OCI-M2 (cell line): Measurements from ENCODE around the gene NPFFR2.
"Not testable (repeated sequence)": the region's sequence is repeated elsewhere in the genome, so short reads cannot be mapped to it uniquely, and the experiment has no call there.

Experiments used
- DNase-seq: peaks from one replicate; lab custom pipeline; 2025; ENCODE audit not compliant: unreplicated experiment; lab: John Stamatoyannopoulos, UW

NPFFR2 gene

GRCh38 chr4:72111863-72112262 lies 80.1 kb downstream of the NPFFR2 start:
- DNase-seq, result no peak

- no peak for DNase-seq
Measured at GRCh38 chr4:72112514-72113156, 80.8 kb downstream of the NPFFR2 start.

DNA sequence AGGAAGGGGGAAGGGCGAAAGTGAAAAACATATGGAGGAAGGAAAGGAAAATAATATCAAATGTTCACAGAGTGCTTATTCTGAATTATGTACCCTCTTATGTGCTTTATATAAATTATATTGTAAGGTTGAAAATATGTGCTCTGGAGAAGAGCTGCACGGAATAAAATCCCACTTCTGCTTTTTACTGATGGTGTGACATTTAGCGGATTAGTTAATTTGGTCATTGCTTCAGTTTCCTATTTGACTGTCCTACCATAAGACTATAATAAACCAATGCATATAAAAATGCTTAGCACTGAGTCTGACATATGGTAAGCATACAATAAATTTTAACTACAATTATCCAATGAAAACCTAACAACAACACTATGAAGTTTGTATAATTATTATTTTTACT lies 86.2 kb downstream of the NPFFR2 start:
- DNase-seq, result no peak

DNA sequence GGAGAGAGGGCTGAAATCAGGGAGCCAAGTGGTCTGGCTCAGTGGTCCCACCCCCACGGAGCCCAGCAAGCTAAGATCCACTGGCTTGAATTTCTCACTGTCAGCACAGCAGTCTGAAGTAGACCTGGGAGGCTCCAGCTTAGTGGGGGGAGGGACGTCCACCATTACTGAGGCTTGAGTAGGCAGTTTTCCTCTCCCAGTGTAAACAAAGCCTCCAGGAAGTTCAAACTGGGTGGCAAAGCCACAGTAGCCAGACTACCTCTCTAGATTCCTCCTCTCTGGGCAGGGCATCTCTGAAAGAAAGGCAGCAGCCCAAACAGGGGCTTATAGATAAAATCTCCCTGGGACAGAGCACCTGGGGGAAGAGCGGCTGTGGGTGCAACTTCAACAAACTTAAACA lies 88.1 kb downstream of the NPFFR2 start:
- no peak for DNase-seq

DNA sequence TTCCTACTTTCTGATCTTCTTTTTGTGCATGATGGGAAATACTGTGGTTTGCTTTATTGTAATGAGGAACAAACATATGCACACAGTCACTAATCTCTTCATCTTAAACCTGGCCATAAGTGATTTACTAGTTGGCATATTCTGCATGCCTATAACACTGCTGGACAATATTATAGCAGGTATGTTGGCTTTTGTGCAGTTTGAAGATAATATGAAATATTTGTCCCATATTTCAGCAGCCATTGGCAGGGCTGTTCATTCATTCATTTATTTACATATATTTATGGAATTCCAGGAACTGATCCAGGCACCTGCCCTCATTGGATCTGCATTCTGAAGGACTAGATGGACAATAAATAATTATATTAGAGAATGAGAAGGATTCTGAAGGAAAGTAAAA lies 96.9 kb downstream of the NPFFR2 start:
- DNase-seq, result no peak

- no peak for DNase-seq
Measured at GRCh38 chr4:72136429-72136828, 104.6 kb downstream of the NPFFR2 start.

DNA sequence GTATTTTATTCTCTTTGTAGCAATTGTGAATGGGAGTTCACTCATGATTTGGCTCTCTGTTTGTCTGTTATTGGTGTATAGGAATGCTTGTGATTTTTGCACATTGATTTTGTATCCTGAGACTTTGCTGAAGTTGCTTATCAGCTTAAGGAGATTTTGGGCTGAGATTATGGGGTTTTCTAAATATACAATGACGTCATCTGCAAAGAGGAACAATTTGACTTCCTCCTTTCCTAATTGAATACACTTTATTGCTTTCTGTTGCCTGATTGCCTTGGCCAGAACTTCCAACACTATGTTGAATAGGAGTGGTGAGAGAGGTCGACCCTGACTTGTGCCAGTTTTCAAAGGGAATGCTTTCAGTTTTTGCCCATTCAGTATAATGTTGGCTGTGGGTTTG lies 108.2 kb downstream of the NPFFR2 start:
- DNase-seq, result not testable (repeated sequence)

DNA sequence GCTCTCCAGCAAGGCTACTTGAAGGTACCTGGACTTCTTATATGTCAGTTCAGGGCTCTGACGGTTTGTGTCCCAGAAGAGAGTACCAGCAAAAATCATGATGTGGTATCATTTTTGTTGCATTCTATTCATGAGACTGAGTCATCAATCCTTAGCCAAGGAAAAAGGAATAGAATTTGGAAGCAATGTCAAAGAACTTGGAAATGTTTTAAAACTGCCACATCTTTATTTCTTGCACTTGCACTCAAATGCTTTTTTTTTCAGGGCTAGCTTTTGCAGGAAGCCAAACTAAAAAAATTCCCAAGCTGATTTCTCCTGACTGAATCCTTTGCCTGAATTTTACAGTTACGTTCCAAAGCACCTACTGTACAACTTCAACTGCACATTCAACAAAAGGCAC lies 112.4 kb downstream of the NPFFR2 start:
- DNase-seq, result no peak

GRCh38 chr4:72152731-72153130 lies 120.9 kb downstream of the NPFFR2 start:
- no peak for DNase-seq

- not testable (repeated sequence) for DNase-seq
Measured at GRCh38 chr4:72153634-72154033, 121.8 kb downstream of the NPFFR2 start.

DNA sequence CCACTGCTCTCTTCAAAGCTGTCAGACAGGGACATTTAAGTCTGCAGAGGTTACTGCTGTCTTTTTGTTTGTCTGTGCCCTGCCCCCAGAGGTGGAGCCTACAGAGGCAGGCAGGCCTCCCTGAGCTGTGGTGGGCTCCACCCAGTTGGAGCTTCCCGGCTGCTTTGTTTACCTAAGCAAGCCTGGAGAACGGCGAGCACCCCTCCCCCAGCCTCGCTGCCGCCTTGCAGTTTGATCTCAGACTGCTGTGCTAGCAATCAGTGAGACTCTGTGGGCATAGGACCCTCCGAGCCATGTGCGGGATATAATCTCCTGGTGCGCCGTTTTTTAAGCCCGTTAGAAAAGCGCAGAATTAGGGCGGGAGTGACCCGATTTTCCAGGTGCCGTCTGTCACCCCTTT lies 137.5 kb downstream of the NPFFR2 start:
- not testable (repeated sequence) for DNase-seq

GRCh38 chr4:72169861-72170260 lies 138.1 kb downstream of the NPFFR2 start:
- no peak for DNase-seq

DNA sequence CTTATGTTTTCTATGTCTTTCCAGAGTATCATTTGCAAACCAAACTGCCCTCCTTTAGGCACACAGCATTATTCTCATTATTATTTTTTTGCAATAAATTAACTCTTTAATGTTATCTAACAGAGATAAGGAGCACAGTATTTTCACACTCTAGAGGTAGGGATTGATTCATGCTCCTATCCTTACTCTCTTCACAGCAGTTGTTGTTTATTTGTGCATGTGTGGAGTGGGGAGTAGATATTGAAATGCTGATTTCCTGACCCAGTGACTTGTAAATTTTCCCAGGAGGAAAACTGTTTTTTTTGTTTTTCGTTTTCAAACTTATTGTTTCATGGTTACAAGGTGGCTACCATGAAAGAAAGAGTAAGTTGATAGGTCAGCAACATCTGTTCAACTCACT lies 140.0 kb downstream of the NPFFR2 start:
- no peak for DNase-seq

DNA sequence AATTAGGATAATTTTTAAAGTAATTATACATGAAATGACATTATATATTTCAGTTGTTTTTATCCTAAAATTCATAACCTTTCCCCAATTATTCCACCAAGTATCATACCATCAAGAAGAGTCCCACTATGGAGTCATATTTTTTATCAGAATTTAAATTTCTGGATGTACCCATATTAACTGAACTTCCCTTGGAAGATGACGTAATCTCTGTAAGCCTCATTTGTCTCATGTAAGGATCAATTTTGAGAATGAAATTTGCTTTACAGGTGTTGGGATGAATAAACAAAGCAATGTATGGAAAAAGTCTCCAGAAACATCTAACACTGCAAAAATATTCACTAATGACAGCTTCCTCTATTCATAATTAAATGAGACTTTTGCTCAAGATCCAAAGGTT lies 147.5 kb downstream of the NPFFR2 start:
- DNase-seq, result no peak

DNA sequence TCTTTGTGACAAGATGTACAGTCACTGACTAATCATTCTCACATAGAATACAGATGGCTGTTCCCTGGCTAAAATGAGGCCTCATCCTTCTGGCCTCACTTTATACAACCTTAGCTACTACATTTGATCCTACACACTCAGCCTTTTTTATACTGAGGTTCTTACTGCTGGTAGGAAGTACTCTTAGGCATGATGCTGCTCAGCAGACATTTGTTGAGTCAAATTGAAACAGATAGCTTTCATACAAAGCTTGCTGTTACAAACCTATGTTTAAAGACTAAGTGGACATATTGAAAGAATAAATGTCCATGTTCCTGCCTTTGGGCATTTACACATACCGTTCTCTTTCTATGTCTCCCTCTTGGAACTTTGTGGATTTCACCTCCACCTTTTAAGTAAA lies 154.9 kb downstream of the NPFFR2 start:
- no peak for DNase-seq

GRCh38 chr4:72194046-72194445 lies 162.2 kb downstream of the NPFFR2 start:
- DNase-seq, result no peak

GRCh38 chr4:72194453-72194852 lies 162.7 kb downstream of the NPFFR2 start:
- no peak for DNase-seq
